GM06990 (cell line): Measurements from ENCODE around the gene TAP1.

Experiments
- DNase-seq: peaks from one replicate; pipeline ENCODE4 v3.0.0-alpha.2; 2011; ENCODE audit not compliant: insufficient read length; ENCODE audit errors: extremely low read depth
- H3K27me3 ChIP-seq: replicated peaks from 2 replicates; pipeline ENCODE4 v1.6.0; 2011; ENCODE audit warnings: low read length; ENCODE audit not compliant: control insufficient read depth, insufficient read depth
- H3K36me3 ChIP-seq: 2 replicates; pipeline ENCODE4 v1.5.1; 2011; ENCODE audit warnings: low read length; ENCODE audit not compliant: control insufficient read depth, insufficient read depth
- H3K4me3 ChIP-seq: replicated peaks from 2 replicates; pipeline ENCODE4 v1.5.1; 2011; ENCODE audit warnings: low read depth, mild to moderate bottlenecking, control low read depth, low read length
- CTCF ChIP-seq: IDR thresholded peaks from 2 replicates; pipeline ENCODE4 v1.5.1; 2011; ENCODE audit warnings: low read length, control low read depth, mild to moderate bottlenecking, inconsistent platforms; ENCODE audit not compliant: insufficient read depth, poor library complexity, severe bottlenecking

The TAP1 gene

GRCh38 chr6:32843979-32844838 is 9.3 kb downstream of the TAP1 start, which contains the start of gene PSMB8:
PSMB8 (minus strand) TSS chr6:32844047; CDS start chr6:32843996, 51 bp downstream.
- Histone ChIP-seq H3K36me3 (peaks cover 31% of the 10 kb centered on the region), H3K27me3 (no peaks in the 10 kb centered on the region)
- TF ChIP-seq CTCF: no peak

DNA sequence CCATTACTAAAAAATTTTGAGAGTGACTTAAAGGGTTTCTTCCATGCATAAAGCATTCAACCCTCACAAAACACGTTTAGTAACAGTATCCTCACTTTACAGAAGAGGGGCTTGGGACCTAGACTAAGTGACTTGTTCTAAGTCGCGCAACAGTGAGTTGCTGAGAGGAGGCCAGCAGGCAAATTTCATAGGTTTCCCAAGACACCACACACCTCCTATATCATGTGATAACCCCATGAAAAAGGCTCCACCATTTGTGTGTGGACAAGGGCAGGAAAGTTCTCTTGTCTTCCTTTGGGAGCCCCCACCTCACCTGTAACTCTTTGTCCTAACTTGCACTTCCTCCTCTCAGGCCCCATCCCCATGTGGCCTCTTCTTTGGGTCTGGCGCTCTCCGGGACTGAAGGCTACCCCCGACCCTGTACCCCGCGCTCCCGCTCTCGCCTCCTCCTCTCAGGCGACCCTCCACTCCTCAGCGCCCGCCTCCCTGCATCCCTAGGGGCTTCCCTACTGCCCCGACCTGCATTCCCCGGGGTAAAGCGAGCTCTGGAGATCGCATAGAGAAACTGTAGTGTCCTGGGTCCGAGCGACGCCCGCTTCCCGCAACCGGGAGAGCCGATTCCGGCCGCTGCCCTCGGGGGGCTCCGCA is 10.0 kb downstream of the TAP1 start:
- DNase-seq: no peak
- no peak for TF ChIP-seq CTCF
- Histone ChIP-seq H3K27me3 (no peaks in the 10 kb centered on the region), H3K36me3 (peaks cover 24% of the 10 kb centered on the region), H3K4me3 (peak overlapping the region; percentile 81)

More at GRCh38 chr6:32843979-32844838, 9.3 kb downstream of the TAP1 start, which contains the start of gene PSMB8:
- peak; percentile 89 for DNase-seq
- H3K4me3 ChIP-seq: peak within 1 kb of the TSS; percentile 81

GRCh38 chr6:32842690-32843089 is 10.8 kb downstream of the TAP1 start:
- Histone ChIP-seq H3K4me3 (peak overlapping the region; percentile 81), H3K36me3 (peaks cover 17% of the 10 kb centered on the region), H3K27me3 (no peaks in the 10 kb centered on the region)
- no peak for TF ChIP-seq CTCF
- DNase-seq: no peak

- TF ChIP-seq CTCF: no peak
- H3K27me3 ChIP-seq: no peaks in the 10 kb centered on the region
- no peak for DNase-seq
- peaks cover 12% of the 10 kb centered on the region for H3K36me3 ChIP-seq
- H3K4me3 ChIP-seq: peak overlapping the region; percentile 81
Measured at GRCh38 chr6:32842021-32842650, 11.4 kb downstream of the TAP1 start.

DNA sequence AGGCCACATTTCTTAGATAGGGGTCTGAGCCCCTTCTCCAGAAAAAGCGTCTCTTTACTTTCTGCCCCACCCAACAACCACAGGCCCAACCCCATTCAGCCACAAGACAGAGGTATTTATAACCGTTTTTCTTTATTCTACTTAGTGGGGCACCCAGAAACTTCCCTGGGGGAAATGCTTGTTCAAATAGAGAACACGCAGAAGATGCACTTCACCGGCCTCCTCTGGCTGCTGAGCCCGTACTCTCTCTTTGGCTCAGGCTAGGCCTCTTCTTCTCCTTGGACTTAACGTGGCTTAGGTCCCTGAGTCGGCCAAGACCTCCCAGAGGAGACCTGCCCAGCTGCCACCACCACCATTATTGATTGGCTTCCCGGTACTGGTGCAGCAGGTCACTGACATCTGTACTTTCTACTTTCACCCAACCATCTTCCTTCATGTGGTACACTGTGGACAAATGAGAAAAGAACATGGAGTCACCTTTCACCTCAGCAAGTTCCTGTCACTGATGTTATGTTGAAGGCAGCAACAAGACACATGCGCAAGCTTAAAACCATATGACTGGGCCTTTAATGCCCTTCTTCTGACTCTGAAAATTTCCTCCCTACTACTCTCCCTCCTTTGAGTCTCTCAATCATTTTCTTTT is 12.8 kb downstream of the TAP1 start:
- Histone ChIP-seq H3K27me3 (no peaks in the 10 kb centered on the region), H3K4me3 (no peak overlapping the region), H3K36me3 (peaks cover 7% of the 10 kb centered on the region)
- peak; percentile 65 for DNase-seq
- no peak for TF ChIP-seq CTCF
